ENCODE measurements around the gene NNT.
"Not testable (repeated sequence)": the region's sequence is repeated elsewhere in the genome, so short reads cannot be mapped to it uniquely, and the experiment has no call there.

Gene NNT

GRCh38 chr5:43728581-43728980, 125.6 kb downstream of the NNT start:
- DNase-seq: no peak

- DNase-seq: peak; percentile 10
These were observed 127.0 kb downstream of the NNT start for GRCh38 chr5:43729846-43730478.

- DNase-seq: no peak
These were observed 127.9 kb downstream of the NNT start for GRCh38 chr5:43730832-43731342.

GRCh38 chr5:43731573-43731972, 128.6 kb downstream of the NNT start:
- no peak for DNase-seq

- not testable (repeated sequence) for DNase-seq
These were observed 143.1 kb downstream of the NNT start for GRCh38 chr5:43745923-43746548.

- no peak for DNase-seq
These were observed 147.8 kb downstream of the NNT start for GRCh38 chr5:43750809-43751208.

- DNase-seq: no peak
These were observed 150.1 kb downstream of the NNT start for GRCh38 chr5:43753069-43753468.
